ENCODE measurements around the gene CHRNA4.
A peak's percentile ranks its signal among the peaks of the same experiment; 100 is the strongest.

Gene CHRNA4

GRCh38 chr20:63319164-63320040 is 41.7 kb downstream of the CHRNA4 start:
- Histone ChIP-seq H3K27me3 (ENCODE audit: insufficient read depth, poor library complexity, severe bottlenecking) (peaks cover 35% of the 10 kb centered on the region), H3K27ac (ENCODE audit: poor library complexity, severe bottlenecking) (no peak overlapping the region), H3K9me3 (ENCODE audit: severe bottlenecking) (no peaks in the 10 kb centered on the region), H3K4me3 (ENCODE audit: severe bottlenecking) (no peak overlapping the region), H3K36me3 (ENCODE audit: low read depth) (no peaks in the 10 kb centered on the region), H3K4me1 (ENCODE audit: insufficient read depth, poor library complexity, severe bottlenecking) (no peaks in the 10 kb centered on the region)
- DNase-seq (ENCODE audit: low spot score) (peak; percentile 87), ATAC-seq (ENCODE audit: low read depth) (no peak)
- TF ChIP-seq, protein P1, sequence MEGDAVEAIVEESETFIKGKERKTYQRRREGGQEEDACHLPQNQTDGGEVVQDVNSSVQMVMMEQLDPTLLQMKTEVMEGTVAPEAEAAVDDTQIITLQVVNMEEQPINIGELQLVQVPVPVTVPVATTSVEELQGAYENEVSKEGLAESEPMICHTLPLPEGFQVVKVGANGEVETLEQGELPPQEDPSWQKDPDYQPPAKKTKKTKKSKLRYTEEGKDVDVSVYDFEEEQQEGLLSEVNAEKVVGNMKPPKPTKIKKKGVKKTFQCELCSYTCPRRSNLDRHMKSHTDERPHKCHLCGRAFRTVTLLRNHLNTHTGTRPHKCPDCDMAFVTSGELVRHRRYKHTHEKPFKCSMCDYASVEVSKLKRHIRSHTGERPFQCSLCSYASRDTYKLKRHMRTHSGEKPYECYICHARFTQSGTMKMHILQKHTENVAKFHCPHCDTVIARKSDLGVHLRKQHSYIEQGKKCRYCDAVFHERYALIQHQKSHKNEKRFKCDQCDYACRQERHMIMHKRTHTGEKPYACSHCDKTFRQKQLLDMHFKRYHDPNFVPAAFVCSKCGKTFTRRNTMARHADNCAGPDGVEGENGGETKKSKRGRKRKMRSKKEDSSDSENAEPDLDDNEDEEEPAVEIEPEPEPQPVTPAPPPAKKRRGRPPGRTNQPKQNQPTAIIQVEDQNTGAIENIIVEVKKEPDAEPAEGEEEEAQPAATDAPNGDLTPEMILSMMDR (IDR thresholded peaks at IDR 0.05; ENCODE audit: poor library complexity, severe bottlenecking) = no peak

DNA sequence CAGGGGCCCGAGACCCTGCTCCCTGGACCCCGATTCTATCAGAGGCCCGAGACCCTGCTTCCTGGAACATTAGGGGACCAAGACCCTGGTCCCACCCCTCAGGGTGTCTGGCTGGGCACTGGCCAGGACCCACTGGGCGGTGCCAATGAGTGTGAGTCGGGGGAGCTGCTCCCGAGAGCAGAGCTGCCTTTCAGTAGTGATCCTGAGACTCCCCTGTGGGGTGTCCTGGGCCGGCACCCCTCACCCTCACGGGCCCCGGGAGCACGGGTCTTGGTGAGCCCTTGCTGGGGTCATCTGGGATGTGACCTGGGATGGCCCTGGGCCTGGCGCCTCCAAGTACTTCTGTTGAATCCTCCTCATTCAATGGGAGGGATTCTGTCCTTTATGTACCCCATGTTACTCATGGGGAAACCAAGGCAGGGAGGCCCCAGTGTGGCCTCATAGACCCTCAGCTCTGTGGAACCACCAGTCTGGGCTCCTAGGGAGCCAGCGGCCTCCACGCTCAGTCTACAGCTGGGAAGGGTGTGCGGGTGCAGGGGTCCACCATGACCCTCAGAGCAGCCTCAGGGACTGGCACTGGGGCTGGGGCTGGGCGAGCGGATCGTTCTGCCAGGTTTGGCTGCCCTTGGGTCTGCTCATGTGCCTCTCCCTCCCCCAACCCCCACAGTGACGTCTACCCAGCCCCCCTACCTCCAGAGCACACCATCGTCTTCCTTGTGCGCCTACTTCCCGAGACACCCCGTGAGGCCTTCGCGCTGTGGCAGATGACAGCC is 42.6 kb downstream of the CHRNA4 start:
- Histone ChIP-seq H3K27me3 (ENCODE audit: insufficient read depth, poor library complexity, severe bottlenecking) (peaks cover 30% of the 10 kb centered on the region), H3K4me3 (ENCODE audit: severe bottlenecking) (no peak overlapping the region), H3K4me1 (ENCODE audit: insufficient read depth, poor library complexity, severe bottlenecking) (no peaks in the 10 kb centered on the region), H3K36me3 (ENCODE audit: low read depth) (no peaks in the 10 kb centered on the region), H3K27ac (ENCODE audit: poor library complexity, severe bottlenecking) (no peak overlapping the region), H3K9me3 (ENCODE audit: severe bottlenecking) (no peaks in the 10 kb centered on the region)
- peak; percentile 78 for DNase-seq (ENCODE audit: low spot score)
- TF ChIP-seq, protein P1 (IDR thresholded peaks at IDR 0.05; ENCODE audit: poor library complexity, severe bottlenecking) = no peak
- no peak for ATAC-seq (ENCODE audit: low read depth)

- peak; percentile 80 for DNase-seq (ENCODE audit: low spot score)
- Histone ChIP-seq H3K4me1 (ENCODE audit: insufficient read depth, poor library complexity, severe bottlenecking) (no peaks in the 10 kb centered on the region), H3K4me3 (ENCODE audit: severe bottlenecking) (no peak overlapping the region), H3K27me3 (ENCODE audit: insufficient read depth, poor library complexity, severe bottlenecking) (peaks cover 22% of the 10 kb centered on the region), H3K9me3 (ENCODE audit: severe bottlenecking) (no peaks in the 10 kb centered on the region), H3K36me3 (ENCODE audit: low read depth) (no peaks in the 10 kb centered on the region), H3K27ac (ENCODE audit: poor library complexity, severe bottlenecking) (no peak overlapping the region)
- 0 out of 3 replicates have a peak, but pooled peaks have one; percentile 14 for ATAC-seq (ENCODE audit: low read depth)
- TF ChIP-seq, protein P1 (IDR thresholded peaks at IDR 0.05; ENCODE audit: poor library complexity, severe bottlenecking) = no peak
Observed at GRCh38 chr20:63317601-63318291, 43.4 kb downstream of the CHRNA4 start.

DNA sequence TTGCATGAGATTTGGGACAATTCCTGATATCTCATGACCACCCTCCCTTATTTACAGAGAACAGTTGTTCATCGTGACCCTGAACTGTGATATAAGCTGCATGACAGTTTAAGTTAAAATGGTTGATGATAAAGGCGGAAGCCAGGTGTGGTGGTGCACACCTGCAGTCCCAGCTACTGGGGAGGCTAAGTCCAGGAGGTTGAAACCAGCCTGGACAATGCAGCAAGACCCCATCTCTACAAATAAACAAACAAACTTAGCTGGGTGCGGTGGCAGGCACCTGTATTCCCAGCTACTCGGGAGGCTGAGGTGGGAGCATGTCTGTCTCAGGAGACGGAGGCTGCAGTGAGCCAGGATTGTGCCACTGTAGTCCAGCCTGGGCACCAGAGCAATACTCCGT is 44.1 kb downstream of the CHRNA4 start:
- ATAC-seq (ENCODE audit: low read depth) (no peak), DNase-seq (ENCODE audit: low spot score) (peak; percentile 56)
- Histone ChIP-seq H3K27me3 (ENCODE audit: insufficient read depth, poor library complexity, severe bottlenecking) (peaks cover 15% of the 10 kb centered on the region), H3K36me3 (ENCODE audit: low read depth) (no peaks in the 10 kb centered on the region), H3K27ac (ENCODE audit: poor library complexity, severe bottlenecking) (no peak overlapping the region), H3K4me3 (ENCODE audit: severe bottlenecking) (no peak overlapping the region), H3K4me1 (ENCODE audit: insufficient read depth, poor library complexity, severe bottlenecking) (no peaks in the 10 kb centered on the region), H3K9me3 (ENCODE audit: severe bottlenecking) (no peaks in the 10 kb centered on the region)
- TF ChIP-seq, protein P1 (IDR thresholded peaks at IDR 0.05; ENCODE audit: poor library complexity, severe bottlenecking) = no peak

Measured in RWPE2 (cell line).